GM18499 (cell line): ENCODE results near the gene ABCB10.
"Not testable (repeated sequence)": the region's sequence is repeated elsewhere in the genome, so short reads cannot be mapped to it uniquely, and the experiment has no call there.

Experiments
- ATAC-seq: cut with Tn5 transposase; IDR thresholded peaks from one replicate; pipeline ENCODE4 v1.9.1; 2021; ENCODE audit warnings: moderate number of reproducible peaks; ENCODE audit not compliant: insufficient read depth, unreplicated experiment

Gene ABCB10

DNA sequence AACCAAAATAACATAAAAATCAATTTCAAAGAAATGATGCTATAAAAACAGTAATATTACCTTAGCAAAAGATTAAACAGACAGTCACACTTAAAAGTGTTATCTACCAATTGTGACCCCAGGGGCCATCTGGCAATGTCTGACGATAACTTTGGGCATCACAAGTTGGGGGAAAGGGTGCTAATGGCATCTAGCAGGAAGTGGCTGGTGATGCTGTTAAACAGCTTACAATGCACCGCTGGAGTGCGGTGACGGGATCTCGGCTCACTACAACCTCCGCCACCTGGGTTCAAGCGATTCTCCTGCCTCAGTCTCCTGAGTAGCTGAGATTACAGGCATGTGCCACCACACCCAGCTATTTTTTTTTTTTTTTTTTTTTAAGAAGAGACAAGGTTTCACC, 78.0 kb downstream of the ABCB10 start:
- ATAC-seq = no peak

DNA sequence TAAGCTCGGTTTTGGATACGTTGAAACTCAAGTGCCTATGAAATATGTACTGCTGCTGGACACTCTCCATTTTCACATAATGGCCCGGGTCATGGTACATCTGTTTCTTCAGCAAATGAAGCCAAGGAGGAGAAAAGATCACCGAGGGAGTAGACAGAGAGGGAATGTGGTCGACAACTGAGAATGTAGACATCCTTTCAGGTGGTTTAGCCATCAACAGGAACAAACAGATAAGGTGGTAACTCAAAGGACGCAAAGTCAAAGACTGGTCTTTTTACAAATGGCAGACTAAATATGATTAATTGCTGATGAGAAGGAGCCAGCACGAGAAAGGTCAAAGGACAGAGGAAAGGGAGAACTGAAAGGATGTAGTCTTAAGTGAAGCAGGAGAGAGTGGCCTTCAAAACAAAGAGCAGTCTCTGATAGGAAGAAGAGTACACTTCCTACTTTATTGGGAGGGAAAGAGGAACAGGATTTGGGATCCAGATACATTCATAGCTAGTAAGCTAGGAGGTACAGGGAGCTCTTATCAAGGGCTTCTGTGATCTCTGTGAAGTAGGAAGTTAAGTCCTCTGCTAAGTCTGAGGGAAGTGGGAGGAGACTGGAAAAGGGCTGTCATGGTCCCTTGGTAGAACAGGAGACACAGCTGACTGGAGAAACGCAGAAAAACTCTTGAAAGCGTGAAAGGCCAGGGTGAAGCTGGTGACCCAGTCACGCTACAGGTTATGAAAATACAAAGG, 78.7 kb downstream of the ABCB10 start:
- peak; percentile 57 for ATAC-seq

DNA sequence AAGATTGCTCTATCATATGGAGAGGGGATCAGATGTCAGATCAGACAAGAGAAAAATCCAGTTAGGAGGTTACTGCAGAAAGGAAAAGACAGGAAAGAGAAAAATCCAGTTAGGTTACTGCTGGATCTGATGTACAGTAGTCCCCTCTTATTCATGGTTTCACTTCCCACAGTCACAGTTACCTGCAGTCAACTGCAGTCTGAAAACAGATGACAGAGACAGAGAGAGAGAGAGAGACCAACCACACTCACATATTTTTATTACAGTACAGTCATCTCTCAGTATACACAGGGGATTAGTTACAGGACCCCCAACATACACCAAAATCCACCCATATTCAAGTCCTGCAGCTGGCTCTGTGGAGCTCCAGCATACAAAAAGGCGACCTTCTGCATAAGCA, 79.7 kb downstream of the ABCB10 start:
- ATAC-seq = peak; percentile 51

DNA sequence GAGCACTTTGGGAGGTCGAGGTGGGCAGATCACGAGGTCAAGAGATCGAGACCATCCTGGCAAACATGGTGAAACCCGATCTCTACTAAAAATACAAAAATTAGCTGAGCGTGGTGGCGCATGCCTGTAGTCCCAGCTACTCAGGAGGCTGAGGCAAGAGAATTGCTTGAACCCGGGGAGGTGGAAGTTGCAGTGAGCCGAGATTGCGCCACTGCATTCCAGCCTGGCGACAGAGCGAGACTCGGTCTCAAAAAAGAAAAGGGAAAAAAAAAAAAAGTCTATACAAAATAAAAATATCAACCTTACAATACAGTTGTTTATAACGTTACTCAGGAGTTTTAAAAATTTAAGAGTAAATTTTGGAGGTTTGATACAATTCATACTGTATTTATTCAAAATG, 82.6 kb downstream of the ABCB10 start:
- ATAC-seq = not testable (repeated sequence)

DNA sequence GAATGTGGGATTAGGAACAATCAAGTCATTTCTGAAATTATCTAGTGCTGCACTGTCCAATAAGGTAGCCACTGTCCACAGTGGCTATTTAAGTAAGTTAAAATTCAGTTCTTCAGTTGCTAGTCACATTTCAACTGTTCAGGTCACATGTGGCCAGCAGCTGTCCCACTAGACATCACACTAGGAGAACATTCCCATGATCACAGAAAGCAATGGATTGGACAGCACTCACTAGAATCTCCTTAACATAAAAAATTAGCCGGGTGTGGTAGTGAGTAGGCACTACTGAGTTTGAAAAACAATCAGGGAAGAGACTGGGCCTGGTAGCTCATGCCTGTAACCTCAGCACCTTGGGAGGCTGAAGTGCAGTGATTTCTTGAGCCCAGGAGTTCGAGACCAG, 84.0 kb downstream of the ABCB10 start:
- no peak for ATAC-seq

DNA sequence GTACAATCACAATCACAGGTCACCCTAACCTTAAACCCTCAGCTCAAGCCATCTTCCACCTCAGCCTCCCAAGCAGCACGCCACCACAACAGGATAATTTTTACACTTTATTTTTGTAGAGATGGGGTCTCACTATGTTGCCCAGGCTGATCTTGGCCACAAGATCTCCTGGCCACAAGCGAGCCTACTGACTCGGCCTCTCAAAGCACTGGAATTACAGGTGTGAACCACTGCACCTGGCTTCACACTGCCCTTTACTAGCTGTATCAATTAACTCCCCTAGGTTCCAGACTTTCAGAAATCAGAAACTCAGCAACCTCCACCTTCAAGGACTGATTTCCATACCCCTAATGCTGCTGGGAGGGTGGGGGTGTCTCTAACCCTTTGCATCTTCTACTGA, 87.3 kb downstream of the ABCB10 start:
- no peak for ATAC-seq

DNA sequence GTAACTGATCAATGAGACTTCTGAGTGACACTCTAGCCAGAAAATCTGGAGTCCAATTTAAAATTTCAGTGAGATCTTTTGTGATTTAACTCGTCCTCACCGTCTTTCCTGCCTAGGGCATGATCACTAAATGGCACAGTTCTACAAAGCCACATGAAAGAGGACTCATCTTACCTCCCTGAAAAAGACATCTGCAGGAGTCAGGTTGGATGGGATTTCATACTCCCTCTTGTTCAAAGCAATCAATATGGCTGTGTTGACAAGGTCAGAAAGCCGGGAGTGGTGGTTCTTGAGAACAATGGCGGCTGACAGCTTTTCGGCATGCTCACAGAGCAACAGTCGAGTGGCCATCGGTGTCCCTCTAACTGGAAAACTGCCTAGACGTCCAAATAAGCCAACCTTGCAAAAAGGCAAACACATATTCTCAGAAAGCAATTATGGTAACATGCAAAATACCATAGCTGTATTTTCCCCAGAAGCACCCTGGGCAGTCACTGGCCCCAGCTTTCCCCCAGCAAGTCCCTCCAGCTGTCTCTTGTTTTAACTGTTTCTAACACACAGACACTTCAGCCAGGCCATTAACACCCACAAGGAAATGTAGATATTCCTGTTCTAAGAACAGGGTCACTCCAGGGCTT, 88.0 kb downstream of the ABCB10 start:
- no peak for ATAC-seq

DNA sequence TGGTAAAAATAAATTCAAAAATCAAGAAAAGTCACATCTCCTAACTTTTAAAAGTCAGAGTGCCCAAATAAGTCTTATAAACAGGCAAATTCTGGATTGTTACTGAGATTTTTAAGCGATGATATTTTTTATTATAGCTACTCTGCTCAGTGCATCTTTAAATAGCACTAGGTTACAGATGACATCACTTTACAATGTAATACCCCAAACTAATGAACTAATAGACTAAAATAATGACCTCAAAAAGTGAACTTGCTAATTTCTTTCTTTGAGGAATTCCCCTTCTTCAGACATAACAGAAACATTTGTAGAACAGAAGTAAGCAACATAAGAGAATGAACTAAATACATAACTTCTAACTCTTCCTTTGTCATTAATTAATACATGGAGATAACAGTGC, 91.6 kb downstream of the ABCB10 start:
- ATAC-seq = no peak
